Thyroid gland (tissue), 4 donors: ENCODE measurements around the gene APOO.

Experiments
- CTCF ChIP-seq, 6 experiments: fragments of 200-600 bp in 3 of 6; fragments of 450-650 bp in 3 of 6; sonication (generic) in 3 of 6; IDR thresholded peaks; one replicate each; pipeline ENCODE4 v1.5.1; 2016 to 2019; ENCODE audit warnings: antibody characterized with exemption in 6 of 6, mild to moderate bottlenecking in 2 of 6, inconsistent platforms in 1 of 6, moderate library complexity in 1 of 6
- POLR2A ChIP-seq, 2 donors: fragments of 450-650 bp; IDR thresholded peaks; one replicate each; pipeline ENCODE4 v1.6.1; 2017; ENCODE audit warnings: antibody characterized with exemption in 2 of 2, mild to moderate bottlenecking in 2 of 2, moderate library complexity in 1 of 2

GRCh38 chrX:23944234-23944633 lies 36.5 kb upstream of the APOO start:
- TF ChIP-seq CTCF (IDR thresholded peaks at IDR 0.05) (no peak), POLR2A (IDR thresholded peaks at IDR 0.05) (no peak)
